IPS-15b (cell line): ENCODE measurements around the gene GRM4.

Experiments used
- H3K27me3 ChIP-seq: one replicate; pipeline ENCODE4 v1.6.1; 2013; ENCODE audit warnings: low read length; ENCODE audit not compliant: control insufficient read depth, insufficient read depth
- H3K36me3 ChIP-seq: one replicate; pipeline ENCODE4 v1.6.1; 2013; ENCODE audit warnings: low read length; ENCODE audit not compliant: control insufficient read depth, insufficient read depth
- H3K4me1 ChIP-seq: one replicate; pipeline ENCODE4 v1.6.1; 2013; ENCODE audit warnings: mild to moderate bottlenecking, low read length; ENCODE audit not compliant: control insufficient read depth, insufficient read depth
- H3K4me3 ChIP-seq: one replicate; pipeline ENCODE4 v1.5.1; 2013; ENCODE audit warnings: low read depth, low read length
- H3K9ac ChIP-seq: one replicate; pipeline ENCODE4 v1.6.1; 2013; ENCODE audit warnings: low read depth, mild to moderate bottlenecking, low read length
- H3K9me3 ChIP-seq: one replicate; pipeline ENCODE4 v1.6.1; 2013; ENCODE audit warnings: mild to moderate bottlenecking, low read length; ENCODE audit not compliant: control insufficient read depth, insufficient read depth

The GRM4 gene

GRCh38 chr6:34176261-34177031 lies 30.6 kb upstream of the GRM4 start:
- Histone ChIP-seq H3K9ac (no peak overlapping the region), H3K4me3 (no peak overlapping the region), H3K27me3 (no peaks in the 10 kb centered on the region), H3K36me3 (no peaks in the 10 kb centered on the region), H3K4me1 (no peaks in the 10 kb centered on the region), H3K9me3 (no peaks in the 10 kb centered on the region)

- H3K9ac ChIP-seq: no peak overlapping the region
- H3K4me3 ChIP-seq: no peak overlapping the region
- no peaks in the 10 kb centered on the region for H3K4me1 ChIP-seq
- no peaks in the 10 kb centered on the region for H3K9me3 ChIP-seq
- H3K27me3 ChIP-seq: no peaks in the 10 kb centered on the region
- H3K36me3 ChIP-seq: no peaks in the 10 kb centered on the region
Observed at GRCh38 chr6:34174846-34175399, 29.0 kb upstream of the GRM4 start.

GRCh38 chr6:34172961-34173775 lies 27.3 kb upstream of the GRM4 start:
- no peak overlapping the region for H3K9ac ChIP-seq
- no peaks in the 10 kb centered on the region for H3K9me3 ChIP-seq
- no peak overlapping the region for H3K4me3 ChIP-seq
- H3K36me3 ChIP-seq: no peaks in the 10 kb centered on the region
- H3K4me1 ChIP-seq: no peaks in the 10 kb centered on the region
- no peaks in the 10 kb centered on the region for H3K27me3 ChIP-seq

DNA sequence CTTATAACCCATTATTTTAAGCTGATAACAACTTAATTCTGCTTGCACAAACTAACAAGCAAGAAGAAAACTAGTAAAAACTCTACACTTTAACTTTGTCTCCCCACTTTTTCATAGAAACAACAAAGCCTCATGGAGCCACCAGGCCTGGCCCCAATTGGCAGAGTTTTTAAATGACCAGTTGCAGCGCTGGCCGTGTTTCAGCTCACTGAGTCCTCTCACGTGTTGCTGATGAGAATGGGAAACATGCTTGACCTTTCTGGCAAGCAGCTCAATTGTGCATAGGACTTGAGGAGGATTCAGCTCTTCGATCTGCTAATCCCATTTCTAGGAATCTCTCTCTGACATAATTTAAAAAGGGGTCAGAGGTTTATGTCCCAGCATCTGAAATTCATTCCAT lies 24.5 kb upstream of the GRM4 start:
- Histone ChIP-seq H3K9me3 (no peaks in the 10 kb centered on the region), H3K4me1 (no peaks in the 10 kb centered on the region), H3K36me3 (no peaks in the 10 kb centered on the region), H3K4me3 (no peak overlapping the region), H3K27me3 (no peaks in the 10 kb centered on the region), H3K9ac (no peak overlapping the region)

GRCh38 chr6:34169897-34170296 lies 24.0 kb upstream of the GRM4 start:
- no peaks in the 10 kb centered on the region for H3K4me1 ChIP-seq
- no peak overlapping the region for H3K4me3 ChIP-seq
- no peak overlapping the region for H3K9ac ChIP-seq
- no peaks in the 10 kb centered on the region for H3K36me3 ChIP-seq
- no peaks in the 10 kb centered on the region for H3K27me3 ChIP-seq
- H3K9me3 ChIP-seq: no peaks in the 10 kb centered on the region

- no peaks in the 10 kb centered on the region for H3K4me1 ChIP-seq
- no peaks in the 10 kb centered on the region for H3K9me3 ChIP-seq
Observed at GRCh38 chr6:34161857-34162515, 16.1 kb upstream of the GRM4 start.

GRCh38 chr6:34159844-34160243 lies 14.0 kb upstream of the GRM4 start:
- H3K9ac ChIP-seq: no peak overlapping the region
- no peak overlapping the region for H3K4me3 ChIP-seq
- H3K4me1 ChIP-seq: no peaks in the 10 kb centered on the region
- no peaks in the 10 kb centered on the region for H3K9me3 ChIP-seq
- no peaks in the 10 kb centered on the region for H3K36me3 ChIP-seq
- peaks cover 8% of the 10 kb centered on the region for H3K27me3 ChIP-seq

More at GRCh38 chr6:34161857-34162515, 16.1 kb upstream of the GRM4 start:
- Histone ChIP-seq H3K4me3 (no peak overlapping the region), H3K9ac (no peak overlapping the region), H3K36me3 (no peaks in the 10 kb centered on the region), H3K27me3 (no peaks in the 10 kb centered on the region)

GRCh38 chr6:34158876-34159275 lies 13.0 kb upstream of the GRM4 start:
- Histone ChIP-seq H3K9ac (no peak overlapping the region), H3K36me3 (no peaks in the 10 kb centered on the region), H3K4me1 (peaks cover 2% of the 10 kb centered on the region), H3K9me3 (no peaks in the 10 kb centered on the region), H3K27me3 (peaks cover 15% of the 10 kb centered on the region), H3K4me3 (no peak overlapping the region)

- Histone ChIP-seq H3K4me1 (peaks cover 2% of the 10 kb centered on the region), H3K9me3 (no peaks in the 10 kb centered on the region), H3K27me3 (peaks cover 23% of the 10 kb centered on the region), H3K36me3 (no peaks in the 10 kb centered on the region), H3K9ac (no peak overlapping the region), H3K4me3 (no peak overlapping the region)
Observed at GRCh38 chr6:34157851-34158250, 12.0 kb upstream of the GRM4 start.

DNA sequence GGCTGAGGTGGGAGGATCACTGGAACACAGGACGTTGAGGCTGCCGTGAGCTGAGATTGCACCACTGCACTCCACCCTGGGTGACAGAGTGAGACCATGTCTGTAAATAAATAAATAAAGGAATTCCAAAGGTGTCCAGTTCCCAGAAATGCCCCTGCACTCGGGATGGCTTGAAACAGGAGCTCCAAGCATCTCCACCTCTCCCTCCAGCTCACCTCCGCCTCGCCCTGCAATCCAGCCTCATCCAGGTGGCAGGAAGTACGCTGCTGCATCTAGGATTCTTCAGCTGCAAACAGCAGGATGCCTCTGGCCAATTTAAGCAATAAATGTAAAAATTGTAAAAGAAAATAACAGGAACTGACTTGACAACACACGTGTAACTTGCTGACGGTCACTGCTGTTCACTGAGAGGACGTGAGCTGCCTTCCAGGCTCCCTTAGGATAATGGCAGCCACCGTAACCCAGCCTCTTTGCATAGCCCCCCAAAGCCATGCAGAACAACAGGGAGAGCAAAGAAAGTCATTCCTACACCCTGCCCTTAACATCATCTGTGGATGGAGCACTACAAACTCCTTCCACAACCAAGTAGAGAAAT lies 11.4 kb upstream of the GRM4 start:
- Histone ChIP-seq H3K4me3 (no peak overlapping the region), H3K27me3 (peaks cover 24% of the 10 kb centered on the region), H3K36me3 (no peaks in the 10 kb centered on the region), H3K9ac (no peak overlapping the region), H3K4me1 (peaks cover 2% of the 10 kb centered on the region), H3K9me3 (no peaks in the 10 kb centered on the region)
